Cardiac muscle cell (in vitro differentiated cells and primary cell): ENCODE data around the gene PAQR8. TPM values are rescaled to one million over a fixed set of nuclear protein-coding genes. Genes with fewer than 3 reads are reported as not detected.

Experiments used
- DNase-seq, 2 donors: peaks; one replicate each; pipeline versions ENCODE4 v3.0.0 to v3.0.0-alpha.2; 2010 to 2017; ENCODE audit warnings: low read depth in 1 of 2, low spot score in 1 of 2
- H3K27ac ChIP-seq: fragments of 200-600 bp; sonication (generic); 2 replicates; pipeline ENCODE4 v1.5.1; 2016
- H3K27me3 ChIP-seq: fragments of 200-600 bp; sonication (generic); 2 replicates; pipeline ENCODE4 v1.6.0; 2016; ENCODE audit warnings: control low read depth
- H3K36me3 ChIP-seq: fragments of 200-600 bp; sonication (generic); 2 replicates; pipeline ENCODE4 v1.5.1; 2016; ENCODE audit warnings: control low read depth
- H3K4me1 ChIP-seq: fragments of 200-600 bp; sonication (generic); 2 replicates; pipeline ENCODE4 v1.8.1; 2017; ENCODE audit warnings: low read depth, mild to moderate bottlenecking, mixed run types
- H3K4me3 ChIP-seq: fragments of 200-600 bp; sonication (generic); 2 replicates; pipeline ENCODE4 v1.5.1; 2016; ENCODE audit warnings: mild to moderate bottlenecking
- H3K9me3 ChIP-seq: fragments of 200-600 bp; sonication (generic); 2 replicates; pipeline ENCODE4 v1.5.1; 2017; ENCODE audit warnings: low read depth, mild to moderate bottlenecking, control low read depth
- polyA plus RNA-seq: library from polyadenylated mRNA; unstranded; fragments of >200 nt; fragmentation: Nextera tagmentation; extraction: Ambion mirVana; gene quantifications from 2 replicates; pipeline ENCODE4 v1.2.1, GENCODE V29; 2016
- total RNA-seq: library from RNA; depleted of rRNA; stranded (reverse); fragments of >200 nt; gene quantifications from 2 replicates; pipeline ENCODE4 v1.2.3, GENCODE V29; 2016
- TF ChIP-seq, protein P1 (sequence below): IDR thresholded peaks from 2 replicates; pipeline ENCODE4 v1.5.1; 2012; ENCODE audit warnings: low read depth, mild to moderate bottlenecking, low read length

Gene PAQR8
- total and polyA plus RNA-seq, 2 experiments from 2014 or later, result 15.5 to 16.8 TPM

- TF ChIP-seq, protein P1, sequence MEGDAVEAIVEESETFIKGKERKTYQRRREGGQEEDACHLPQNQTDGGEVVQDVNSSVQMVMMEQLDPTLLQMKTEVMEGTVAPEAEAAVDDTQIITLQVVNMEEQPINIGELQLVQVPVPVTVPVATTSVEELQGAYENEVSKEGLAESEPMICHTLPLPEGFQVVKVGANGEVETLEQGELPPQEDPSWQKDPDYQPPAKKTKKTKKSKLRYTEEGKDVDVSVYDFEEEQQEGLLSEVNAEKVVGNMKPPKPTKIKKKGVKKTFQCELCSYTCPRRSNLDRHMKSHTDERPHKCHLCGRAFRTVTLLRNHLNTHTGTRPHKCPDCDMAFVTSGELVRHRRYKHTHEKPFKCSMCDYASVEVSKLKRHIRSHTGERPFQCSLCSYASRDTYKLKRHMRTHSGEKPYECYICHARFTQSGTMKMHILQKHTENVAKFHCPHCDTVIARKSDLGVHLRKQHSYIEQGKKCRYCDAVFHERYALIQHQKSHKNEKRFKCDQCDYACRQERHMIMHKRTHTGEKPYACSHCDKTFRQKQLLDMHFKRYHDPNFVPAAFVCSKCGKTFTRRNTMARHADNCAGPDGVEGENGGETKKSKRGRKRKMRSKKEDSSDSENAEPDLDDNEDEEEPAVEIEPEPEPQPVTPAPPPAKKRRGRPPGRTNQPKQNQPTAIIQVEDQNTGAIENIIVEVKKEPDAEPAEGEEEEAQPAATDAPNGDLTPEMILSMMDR, result no peak
- Histone ChIP-seq H3K4me1 (peaks cover 36% of the 10 kb centered on the region), H3K9me3 (no peaks in the 10 kb centered on the region), H3K36me3 (no peaks in the 10 kb centered on the region), H3K4me3 (no peak overlapping the region), H3K27me3 (no peaks in the 10 kb centered on the region), H3K27ac (peak overlapping the region; percentile 84)
- peak in 1 of 2 donors; percentile 62 for DNase-seq
These were observed 1.9 kb upstream of the PAQR8 start for GRCh38 chr6:52360028-52360427.

DNA sequence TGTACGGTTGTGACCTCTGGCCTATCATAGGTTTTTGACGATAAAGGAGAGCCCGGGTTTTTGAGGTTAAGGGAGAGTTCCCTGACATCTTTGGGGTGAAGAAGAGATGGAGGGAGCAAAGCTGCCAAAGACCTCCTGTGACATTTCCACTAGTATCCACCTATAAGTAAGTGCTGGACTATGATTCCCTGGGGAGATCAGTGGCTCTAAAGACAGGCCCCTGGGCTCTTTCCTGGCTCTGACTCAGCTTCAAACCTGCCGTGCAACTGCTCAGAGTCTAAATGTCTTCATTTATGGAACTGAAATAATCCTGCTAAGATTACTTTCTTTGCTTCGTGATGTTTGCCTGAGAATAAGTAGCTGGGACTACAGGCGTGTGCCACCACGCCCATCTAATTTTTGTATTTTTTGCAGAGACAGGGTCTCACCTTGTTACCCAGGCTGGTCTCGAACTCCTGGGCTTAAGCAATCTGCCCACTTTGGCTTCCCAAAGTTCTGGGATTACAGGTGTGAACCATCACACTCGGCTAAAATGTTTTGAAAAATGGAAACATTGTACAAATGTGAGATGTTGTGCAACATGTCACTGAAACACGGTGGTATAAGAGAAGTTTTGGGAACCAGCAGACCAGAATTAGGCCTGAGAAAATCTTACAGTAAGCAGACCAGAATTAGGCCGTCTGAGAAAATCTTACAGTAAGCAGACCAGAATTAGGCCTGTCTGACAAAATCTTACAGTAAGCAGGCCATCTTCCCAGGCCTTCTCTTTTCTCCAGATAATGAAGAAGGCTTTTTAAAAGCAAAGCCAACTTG is 1.1 kb upstream of the PAQR8 start:
- Histone ChIP-seq H3K4me3 (no peak overlapping the region), H3K4me1 (peaks cover 34% of the 10 kb centered on the region)
- DNase-seq, result peak in 1 of 2 donors; percentile 14

GRCh38 chr6:52361414-52361944 is 472 bp upstream of the PAQR8 start:
- peak overlapping the region; percentile 84 for H3K27ac ChIP-seq
- peaks cover 32% of the 10 kb centered on the region for H3K4me1 ChIP-seq
- H3K9me3 ChIP-seq, result no peaks in the 10 kb centered on the region
- TF ChIP-seq, protein P1, result no peak
- H3K27me3 ChIP-seq, result no peaks in the 10 kb centered on the region
- DNase-seq, result no peak
- no peaks in the 10 kb centered on the region for H3K36me3 ChIP-seq
- peak overlapping the region; percentile 78 for H3K4me3 ChIP-seq

More for the DNA sequence above, 1.1 kb upstream of the PAQR8 start:
- Histone ChIP-seq H3K36me3 (no peaks in the 10 kb centered on the region), H3K9me3 (no peaks in the 10 kb centered on the region), H3K27ac (peak overlapping the region; percentile 84), H3K27me3 (no peaks in the 10 kb centered on the region)
- TF ChIP-seq, protein P1, result no peak

DNA sequence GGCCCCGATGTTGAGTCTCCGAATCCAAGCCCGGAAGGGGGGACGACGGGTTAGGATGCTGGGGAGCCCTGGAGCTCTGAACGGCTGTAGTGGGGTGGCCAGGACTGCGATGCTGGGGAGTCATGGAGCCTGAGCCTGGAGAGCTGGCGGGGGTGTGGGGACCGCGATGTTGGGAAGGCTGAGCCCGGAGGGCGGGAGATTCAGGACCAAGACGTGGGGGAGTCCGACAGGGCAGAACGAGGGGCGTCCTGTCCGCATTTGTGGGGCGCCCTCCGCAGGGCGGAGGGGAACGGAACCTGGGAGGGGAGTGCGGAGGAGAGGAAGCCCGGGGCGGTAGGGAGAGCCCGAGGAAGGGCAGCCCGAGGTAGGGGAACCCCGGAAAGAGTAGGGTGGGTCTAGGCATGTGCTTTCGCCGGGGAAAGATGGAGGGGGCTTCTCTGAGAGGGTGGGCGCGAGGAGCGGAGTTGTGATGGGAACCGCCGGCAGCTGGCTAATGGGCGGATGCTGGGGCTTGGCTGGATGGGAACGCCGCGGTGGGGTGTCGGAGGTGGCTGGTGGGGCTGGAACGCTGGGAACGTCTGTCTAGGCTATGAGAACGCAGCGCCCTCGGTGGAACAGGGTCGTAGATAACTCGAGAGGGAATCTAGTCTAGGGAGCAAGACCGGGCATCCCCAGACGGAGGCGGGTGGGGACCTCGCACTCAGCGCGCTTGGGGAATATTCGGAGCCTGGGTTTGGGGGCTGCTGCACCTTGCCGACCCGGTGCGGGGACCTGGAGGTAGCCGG is 684 bp downstream of the PAQR8 start:
- no peaks in the 10 kb centered on the region for H3K36me3 ChIP-seq
- TF ChIP-seq, protein P1, result no peak
- no peaks in the 10 kb centered on the region for H3K9me3 ChIP-seq
- H3K4me1 ChIP-seq, result peaks cover 32% of the 10 kb centered on the region
- H3K27ac ChIP-seq, result no peak overlapping the region
- peak overlapping the region; percentile 78 for H3K4me3 ChIP-seq
- DNase-seq, result peak; percentile 7 to 42
- H3K27me3 ChIP-seq, result no peaks in the 10 kb centered on the region

DNA sequence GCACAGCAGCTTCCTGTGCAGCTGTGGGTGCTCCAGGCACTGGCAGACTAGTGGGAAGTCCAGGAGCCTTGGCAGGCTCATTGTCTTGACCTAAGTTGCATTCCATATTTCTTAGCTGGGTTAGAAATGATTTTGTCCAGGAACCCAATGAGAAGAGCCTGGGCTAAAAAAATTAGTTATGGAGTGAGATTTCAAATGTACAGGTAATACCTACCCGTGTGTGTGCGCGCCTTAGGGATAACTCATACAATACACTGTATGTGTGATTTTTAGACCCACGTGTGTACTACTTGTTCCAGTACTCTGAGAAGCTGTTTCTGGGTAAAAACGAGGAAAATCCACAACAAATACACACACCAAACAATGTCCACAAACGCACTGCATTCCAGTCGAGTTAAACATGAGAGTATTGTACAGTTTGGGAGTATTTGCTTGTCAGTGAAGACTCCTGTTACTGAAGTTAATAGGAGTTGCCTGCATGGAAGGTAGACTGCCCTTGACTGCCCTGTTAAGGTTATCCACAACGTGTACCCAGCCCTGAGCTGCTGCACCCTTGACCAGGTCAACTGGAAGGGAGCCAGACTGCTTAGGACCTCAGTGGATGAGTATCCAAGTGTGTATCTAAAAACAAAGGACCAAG is 1.4 kb downstream of the PAQR8 start:
- TF ChIP-seq, protein P1, result no peak
- Histone ChIP-seq H3K27me3 (no peaks in the 10 kb centered on the region), H3K36me3 (no peaks in the 10 kb centered on the region), H3K27ac (no peak overlapping the region), H3K4me3 (peak overlapping the region; percentile 78), H3K9me3 (no peaks in the 10 kb centered on the region), H3K4me1 (peaks cover 32% of the 10 kb centered on the region)
- DNase-seq, result peak; percentile 5 to 53
